Ascending aorta (tissue), 2 donors: ENCODE measurements around the gene NHS. TPM values are rescaled to one million over a fixed set of nuclear protein-coding genes. Genes with fewer than 3 reads are reported as not detected.

Experiments
- DNase-seq, 2 donors: peaks; one replicate each; pipeline ENCODE4 v3.0.0-alpha.2; 2019; ENCODE audit warnings: low spot score in 2 of 2
- H3K27ac ChIP-seq, 2 donors: fragments of 200-600 bp; sonication (generic); one replicate each; pipeline ENCODE4 v1.5.1; 2016 to 2017; ENCODE audit warnings: mild to moderate bottlenecking in 1 of 2
- H3K27me3 ChIP-seq: fragments of 200-600 bp; sonication (generic); one replicate; pipeline ENCODE4 v1.5.1; 2017
- H3K36me3 ChIP-seq, 2 donors: fragments of 200-600 bp; sonication (generic); one replicate each; pipeline ENCODE4 v1.5.1; 2016
- H3K4me1 ChIP-seq, 2 donors: fragments of 200-600 bp; sonication (generic); one replicate each; pipeline ENCODE4 v1.5.1; 2016 to 2017; ENCODE audit warnings: mild to moderate bottlenecking in 1 of 2
- H3K4me3 ChIP-seq, 2 donors: fragments of 200-600 bp; sonication (generic); one replicate each; pipeline ENCODE4 v1.5.1; 2016 to 2017; ENCODE audit warnings: mild to moderate bottlenecking in 1 of 2
- H3K9me3 ChIP-seq, 2 donors: fragments of 200-600 bp; sonication (generic); one replicate each; pipeline ENCODE4 v1.5.1; 2016
- CTCF ChIP-seq, 3 experiments: fragments of 200-600 bp in 2 of 3; fragments of 450-650 bp in 1 of 3; sonication (generic) in 2 of 3; IDR thresholded peaks; one replicate each; pipeline ENCODE4 v1.5.1; 2016 to 2019; ENCODE audit warnings: antibody characterized with exemption in 3 of 3, mild to moderate bottlenecking in 1 of 3, moderate library complexity in 1 of 3
- intact Hi-C: fragments of 100-400 bp; cut with DNase I; formaldehyde crosslinking; loops from one replicate; pipeline ENCODE4 v1.15.1; 2023
- total RNA-seq: library from RNA; depleted of rRNA; stranded (reverse); fragments of >200 nt; gene quantifications from one replicate; pipeline ENCODE4 v1.1.0, GENCODE V29; 2016

NHS gene
- total RNA-seq, 1 donor from 2014 or later: 8.8 TPM

GRCh38 chrX:17425136-17425535 is 50.1 kb downstream of the NHS start:
- no peak overlapping the region for H3K4me3 ChIP-seq
- H3K27me3 ChIP-seq: no peaks in the 10 kb centered on the region
- H3K4me1 ChIP-seq: no peaks in the 10 kb centered on the region
- H3K36me3 ChIP-seq: no peaks in the 10 kb centered on the region
- no peak for TF ChIP-seq CTCF (IDR thresholded peaks at IDR 0.05)
- DNase-seq: no peak
- no peak overlapping the region for H3K27ac ChIP-seq
- intact Hi-C loops: no loop called here
- H3K9me3 ChIP-seq: no peaks in the 10 kb centered on the region

GRCh38 chrX:17425551-17425950 is 50.6 kb downstream of the NHS start:
- H3K4me1 ChIP-seq: no peaks in the 10 kb centered on the region
- H3K27me3 ChIP-seq: no peaks in the 10 kb centered on the region
- H3K9me3 ChIP-seq: no peaks in the 10 kb centered on the region
- no peak overlapping the region for H3K27ac ChIP-seq
- TF ChIP-seq CTCF (IDR thresholded peaks at IDR 0.05): no peak
- intact Hi-C loops: no loop called here
- H3K4me3 ChIP-seq: no peak overlapping the region
- DNase-seq: no peak
- no peaks in the 10 kb centered on the region for H3K36me3 ChIP-seq

GRCh38 chrX:17431171-17431570 is 56.2 kb downstream of the NHS start:
- Histone ChIP-seq H3K4me3 (no peak overlapping the region), H3K27me3 (no peaks in the 10 kb centered on the region), H3K4me1 (no peaks in the 10 kb centered on the region), H3K9me3 (no peaks in the 10 kb centered on the region), H3K36me3 (no peaks in the 10 kb centered on the region), H3K27ac (no peak overlapping the region)
- DNase-seq: no peak
- no peak for TF ChIP-seq CTCF (IDR thresholded peaks at IDR 0.05)
- intact Hi-C loops: no loop called here

GRCh38 chrX:17432158-17432557 is 57.2 kb downstream of the NHS start:
- Histone ChIP-seq H3K9me3 (no peaks in the 10 kb centered on the region), H3K27ac (no peak overlapping the region), H3K4me1 (no peaks in the 10 kb centered on the region), H3K27me3 (no peaks in the 10 kb centered on the region), H3K4me3 (no peak overlapping the region), H3K36me3 (no peaks in the 10 kb centered on the region)
- intact Hi-C loops: no loop called here
- no peak for DNase-seq
- no peak for TF ChIP-seq CTCF (IDR thresholded peaks at IDR 0.05)

- no peak for TF ChIP-seq CTCF (IDR thresholded peaks at IDR 0.05)
- H3K27ac ChIP-seq: no peak overlapping the region
Measured at GRCh38 chrX:17433965-17434364, 59.0 kb downstream of the NHS start.

GRCh38 chrX:17435476-17435875 is 60.5 kb downstream of the NHS start:
- no peak overlapping the region for H3K4me3 ChIP-seq
- no peaks in the 10 kb centered on the region for H3K36me3 ChIP-seq
- no peaks in the 10 kb centered on the region for H3K4me1 ChIP-seq
- H3K9me3 ChIP-seq: no peaks in the 10 kb centered on the region
- intact Hi-C loops: no loop called here
- TF ChIP-seq CTCF (IDR thresholded peaks at IDR 0.05): no peak
- DNase-seq: no peak
- no peaks in the 10 kb centered on the region for H3K27me3 ChIP-seq
- no peak overlapping the region for H3K27ac ChIP-seq

More at GRCh38 chrX:17433965-17434364, 59.0 kb downstream of the NHS start:
- DNase-seq: no peak
- intact Hi-C loops: no loop called here
- H3K27me3 ChIP-seq: no peaks in the 10 kb centered on the region
- no peaks in the 10 kb centered on the region for H3K36me3 ChIP-seq
- no peaks in the 10 kb centered on the region for H3K9me3 ChIP-seq
- no peak overlapping the region for H3K4me3 ChIP-seq
- H3K4me1 ChIP-seq: no peaks in the 10 kb centered on the region
